Endothelial cell of umbilical vein (primary cell): ENCODE data around the gene CSF2. TPM values are rescaled to one million over a fixed set of nuclear protein-coding genes. Genes with fewer than 3 reads are reported as not detected.

Experiments
- BruUV-seq: library from RNA; stranded (reverse); fragments of 400-500 nt; replicated peaks from 2 replicates; lab custom pipeline; 2021; lab: Mats Ljungman, UMichigan
- CTCF ChIA-PET: fragments of 300-600, 350-600 bp; sonication (Branson Sonifier 250); formaldehyde crosslinking; loops from one replicate; lab custom pipeline; 2021; ENCODE audit warnings: antibody characterized with exemption, inconsistent platforms; lab: Charles Lee
- POLR2A ChIA-PET: fragments of 300-600, 350-600 bp; sonication (Branson Sonifier 250); formaldehyde crosslinking; loops from one replicate; lab custom pipeline; 2021; ENCODE audit warnings: antibody characterized with exemption, inconsistent platforms; lab: Charles Lee
- DNase-seq: peaks from one replicate; pipeline ENCODE4 v3.0.0-alpha.2; 2011; ENCODE audit warnings: low read depth, low spot score
- FAIRE-seq: peaks from 2 replicates; lab custom pipeline; 2011; peaks lifted over from hg19 to GRCh38; lab: Jason Lieb, UNC
- H2AFZ ChIP-seq: 2 replicates; pipeline ENCODE4 v1.6.0; 2012; ENCODE audit warnings: low read depth, low read length, control low read depth, inconsistent platforms
- H3K27ac ChIP-seq: 2 replicates; pipeline ENCODE4 v1.5.1; 2011; ENCODE audit warnings: low read depth, mild to moderate bottlenecking, control low read depth, low read length, moderate library complexity; ENCODE audit not compliant: insufficient read depth
- H3K27me3 ChIP-seq, 2 experiments: 2 replicates each; pipeline versions ENCODE4 v1.6.0 to v1.6.1; 2011; ENCODE audit warnings: low read length in 2 of 2, mixed read lengths in 1 of 2; ENCODE audit not compliant: control insufficient read depth in 2 of 2, insufficient read depth in 2 of 2
- H3K36me3 ChIP-seq, 2 experiments: 2 replicates in 1 of 2; 3 replicates in 1 of 2; pipeline ENCODE4 v1.5.1; 2011; ENCODE audit warnings: low read length in 2 of 2, mild to moderate bottlenecking in 1 of 2, moderate library complexity in 1 of 2; ENCODE audit not compliant: control insufficient read depth in 2 of 2, insufficient read depth in 2 of 2; ENCODE audit errors: extremely low read depth in 1 of 2
- H3K4me1 ChIP-seq: 3 replicates; pipeline ENCODE4 v1.5.1; 2011; ENCODE audit warnings: mild to moderate bottlenecking, low read length; ENCODE audit not compliant: control insufficient read depth, insufficient read depth; ENCODE audit errors: extremely low read depth
- H3K4me2 ChIP-seq: 2 replicates; pipeline ENCODE4 v1.6.1; 2011; ENCODE audit warnings: low read length, control low read depth, mixed read lengths; ENCODE audit not compliant: insufficient read depth
- H3K4me3 ChIP-seq, 3 experiments: fragments of 200-600 bp in 1 of 3; sonication (generic), shearing (Covaris generic) in 1 of 3; replicated peaks in 1 of 3; 2 replicates each; pipeline ENCODE4 v1.5.1; 2011 to 2016; ENCODE audit warnings: control low read depth in 3 of 3, low read length in 3 of 3, mild to moderate bottlenecking in 2 of 3, inconsistent platforms in 1 of 3, low read depth in 1 of 3, moderate library complexity in 1 of 3; ENCODE audit not compliant: insufficient read depth in 1 of 3
- H3K79me2 ChIP-seq: 2 replicates; pipeline ENCODE4 v1.6.0; 2012; ENCODE audit warnings: low read length, inconsistent platforms; ENCODE audit not compliant: control insufficient read depth, insufficient read depth
- H3K9ac ChIP-seq: replicated peaks from 2 replicates; pipeline ENCODE3; 2011; ENCODE audit warnings: low read length, control low read depth; ENCODE audit not compliant: insufficient read depth; ENCODE audit errors: extremely low read depth
- H3K9me1 ChIP-seq: replicated peaks from 3 replicates; pipeline ENCODE4 v1.6.0; 2011; ENCODE audit warnings: mild to moderate bottlenecking, low read length; ENCODE audit not compliant: control insufficient read depth, insufficient read depth; ENCODE audit errors: extremely low read depth
- H3K9me3 ChIP-seq: replicated peaks from 2 replicates; pipeline ENCODE4 v1.5.1; 2012; ENCODE audit warnings: low read length, inconsistent platforms; ENCODE audit not compliant: control insufficient read depth, insufficient read depth
- H4K20me1 ChIP-seq: replicated peaks from 2 replicates; pipeline ENCODE3; 2011; ENCODE audit warnings: mild to moderate bottlenecking, low read length; ENCODE audit not compliant: control insufficient read depth, insufficient read depth; ENCODE audit errors: extremely low read depth
- CTCF ChIP-seq, 2 donors: IDR thresholded peaks; 1 replicate in 1 of 2; 2 replicates in 1 of 2; pipeline ENCODE4 v1.5.1; 2011; ENCODE audit warnings: low read length in 2 of 2, mild to moderate bottlenecking in 2 of 2, moderate library complexity in 2 of 2, control low read depth in 1 of 2, inconsistent platforms in 1 of 2, low read depth in 1 of 2; ENCODE audit not compliant: insufficient read depth in 1 of 2; ENCODE audit errors: extremely low read depth in 1 of 2
- EZH2 ChIP-seq: IDR thresholded peaks from 2 replicates; pipeline ENCODE4 v1.6.1; 2012; ENCODE audit warnings: borderline replicate concordance, low read depth, mild to moderate bottlenecking, moderate library complexity, low read length, inconsistent platforms; ENCODE audit not compliant: severe bottlenecking
- FOS ChIP-seq: IDR thresholded peaks from 2 replicates; pipeline ENCODE4 v1.6.1; 2011; ENCODE audit warnings: mild to moderate bottlenecking, low read length, moderate library complexity, borderline replicate concordance; ENCODE audit not compliant: insufficient read depth
- GATA2 ChIP-seq: IDR thresholded peaks from 2 replicates; pipeline ENCODE4 v1.7.0; 2011; ENCODE audit warnings: low read depth, mild to moderate bottlenecking, moderate library complexity, mixed read lengths, low read length; ENCODE audit not compliant: insufficient read length, insufficient read depth
- JUN ChIP-seq: IDR thresholded peaks from 2 replicates; pipeline ENCODE4 v1.6.1; 2011; ENCODE audit warnings: borderline replicate concordance, low read depth; ENCODE audit not compliant: insufficient read length, insufficient read depth
- MYC ChIP-seq: IDR thresholded peaks from one replicate; pipeline ENCODE4 v1.6.1; 2011; ENCODE audit warnings: mild to moderate bottlenecking, low read depth, low read length
- POLR2A ChIP-seq: IDR thresholded peaks from 2 replicates; pipeline ENCODE4 v1.6.1; 2012; ENCODE audit warnings: low read depth, mild to moderate bottlenecking, control low read depth, low read length
- POLR2AphosphoS5 ChIP-seq: IDR thresholded peaks from 2 replicates; pipeline ENCODE4 v1.6.1; 2012; ENCODE audit warnings: low read depth, mild to moderate bottlenecking, control low read depth, low read length, moderate library complexity; ENCODE audit not compliant: insufficient read depth
- dilution Hi-C: fragments of 300-500 bp; cut with MboI; formaldehyde crosslinking; loops from one replicate; pipeline ENCODE4 v1.15.0; 2019; ENCODE audit warnings: low sequenced_read_pairs; ENCODE audit not compliant: extremely low pct_ligation_motif_present
- intact Hi-C: fragments of 100-400 bp; cut with micrococcal nuclease; formaldehyde crosslinking; loops from one replicate; pipeline ENCODE4 v1.10.0; 2022
- polyA plus RNA-seq, 4 experiments: library from polyadenylated mRNA; depleted of rRNA in 3 of 4; stranded (reverse) in 3 of 4; unstranded in 1 of 4; fragments of >200 nt; gene quantifications; 2 replicates each; pipeline versions ENCODE4 v1.2.1 to v1.2.3, GENCODE V29; 2011 to 2012; ENCODE audit warnings: missing spikeins in 1 of 4
- total RNA-seq: library from RNA; stranded (reverse); gene quantifications from 2 replicates; pipeline ENCODE4 v1.2.3, GENCODE V29; 2021
- TF ChIP-seq, protein P1 (sequence below): IDR thresholded peaks from 2 replicates; pipeline ENCODE4 v1.6.1; 2011; ENCODE audit not compliant: insufficient read depth, insufficient read length

The CSF2 gene
- total and polyA plus RNA-seq, 2 donors (not counting 3 experiments of a cell fraction or from before 2014, with no cell fraction given): not detected

DNA sequence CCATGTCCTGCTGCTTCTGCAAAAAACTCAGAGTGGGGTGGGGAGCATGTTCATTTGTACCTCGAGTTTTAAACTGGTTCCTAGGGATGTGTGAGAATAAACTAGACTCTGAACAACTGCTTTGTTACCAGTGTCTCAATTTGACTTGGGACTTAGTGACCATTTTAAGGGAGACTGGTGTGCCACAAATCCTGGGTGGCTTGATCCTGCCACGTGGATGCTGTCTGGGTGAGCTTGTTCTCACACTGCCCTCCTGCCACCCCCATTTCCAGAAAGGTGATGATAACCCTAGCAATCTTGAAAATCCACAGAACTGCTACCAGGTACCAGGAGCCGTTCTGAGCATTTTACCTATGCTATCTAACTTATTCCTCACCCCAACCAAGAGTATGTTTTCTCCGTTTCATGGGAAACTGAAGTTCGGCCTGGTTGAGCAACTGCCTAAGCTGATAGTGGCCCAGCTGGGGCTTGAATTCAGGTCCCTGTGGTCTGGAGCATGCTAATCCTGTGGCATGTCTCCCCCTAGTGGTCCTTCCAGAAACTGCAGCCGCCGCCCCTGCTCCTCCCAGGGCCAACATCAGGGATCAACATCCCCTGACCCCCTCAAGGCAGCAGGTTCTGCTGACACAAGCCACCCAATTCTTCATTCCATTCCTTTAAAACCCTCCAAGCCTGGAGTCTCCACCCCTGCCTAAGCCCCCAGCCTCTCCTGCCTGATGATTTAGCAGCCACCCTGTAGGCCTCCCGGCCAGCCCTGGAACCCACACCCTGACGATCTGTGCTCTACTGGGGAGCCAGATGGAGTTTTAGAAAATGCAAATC lies 10.3 kb upstream of the CSF2 start:
- DNase-seq: peak; percentile 48
- H3K9me3 ChIP-seq: no peaks in the 10 kb centered on the region
- H3K36me3 ChIP-seq: no peaks in the 10 kb centered on the region
- peak; percentile 94 to 98 for TF ChIP-seq CTCF (IDR thresholded peaks at IDR 0.05; ENCODE audit: extremely low read depth in 1 of 2, insufficient read depth in 1 of 2, low read depth in 1 of 2, low read length in 2 of 2)
- TF ChIP-seq MYC: no peak
- H3K27ac ChIP-seq: no peak overlapping the region
- no peak overlapping the region for H3K4me3 ChIP-seq
- dilution Hi-C loops: no loop called here
- ChIA-PET POLR2A (no interaction called here), CTCF (interaction anchor here (0.5 to 3.7 kb wide), 23 partner anchors 8 to 644 kb away, joined by 3 to 37 read pairs (median 5); partner anchors contain the start of genes CSF2 and SLC22A5)
- no peak overlapping the region for H3K4me2 ChIP-seq
- peak; percentile 81 for FAIRE-seq
- H3K9me1 ChIP-seq: no peaks in the 10 kb centered on the region
- no peaks in the 10 kb centered on the region for H4K20me1 ChIP-seq
- intact Hi-C loops: loop anchor here (1.0 to 5.0 kb wide), 4 partner anchors 252 to 640 kb away; no protein-coding TSS in a partner anchor
- H2AFZ ChIP-seq: peak overlapping the region; percentile 8
- H3K79me2 ChIP-seq: no peaks in the 10 kb centered on the region
- no TSS peak for BruUV-seq
- H3K4me1 ChIP-seq: no peaks in the 10 kb centered on the region
- H3K9ac ChIP-seq: no peak overlapping the region
- H3K27me3 ChIP-seq: no peaks in the 10 kb centered on the region

DNA sequence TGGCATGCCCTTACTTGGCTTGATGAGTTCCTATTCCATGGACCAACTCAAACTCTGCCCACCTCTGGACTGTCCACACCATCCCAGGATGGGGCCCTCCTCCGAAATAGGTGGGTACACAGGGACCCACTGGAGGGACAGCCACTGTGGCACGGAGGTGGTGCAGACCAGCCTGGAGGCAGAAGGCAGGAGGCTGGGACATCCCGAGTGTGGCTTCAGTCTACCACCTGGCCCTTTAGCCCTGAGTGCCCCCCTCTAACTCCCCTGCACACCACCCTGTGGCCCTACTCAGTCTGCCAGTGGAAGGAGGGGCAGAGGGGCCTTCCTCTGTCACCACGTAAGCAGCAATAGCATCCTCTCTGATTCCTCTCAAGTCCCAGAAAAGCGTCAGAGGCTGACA lies 9.4 kb upstream of the CSF2 start:
- Histone ChIP-seq H3K9me3 (no peaks in the 10 kb centered on the region), H3K9ac (no peak overlapping the region), H2AFZ (no peak overlapping the region), H3K27me3 (no peaks in the 10 kb centered on the region), H4K20me1 (no peaks in the 10 kb centered on the region), H3K4me1 (no peaks in the 10 kb centered on the region), H3K79me2 (no peaks in the 10 kb centered on the region), H3K36me3 (no peaks in the 10 kb centered on the region), H3K9me1 (no peaks in the 10 kb centered on the region), H3K27ac (no peak overlapping the region), H3K4me2 (no peak overlapping the region), H3K4me3 (no peak overlapping the region)
- TF ChIP-seq MYC (no peak), POLR2A (no peak), JUN (no peak), EZH2 (no peak), CTCF (IDR thresholded peaks at IDR 0.05; ENCODE audit: extremely low read depth in 1 of 2, insufficient read depth in 1 of 2, low read depth in 1 of 2, low read length in 2 of 2) (no peak), POLR2AphosphoS5 (no peak), FOS (no peak), GATA2 (no peak)
- TF ChIP-seq, protein P1, sequence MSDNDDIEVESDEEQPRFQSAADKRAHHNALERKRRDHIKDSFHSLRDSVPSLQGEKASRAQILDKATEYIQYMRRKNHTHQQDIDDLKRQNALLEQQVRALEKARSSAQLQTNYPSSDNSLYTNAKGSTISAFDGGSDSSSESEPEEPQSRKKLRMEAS: no peak
- FAIRE-seq: no peak
- dilution Hi-C loops: no loop called here
- ChIA-PET CTCF (interaction anchor here (1.0 to 3.7 kb wide), 10 partner anchors 9 to 254 kb away, joined by 3 to 32 read pairs (median 8); partner anchors contain the start of genes CSF2 and P4HA2), POLR2A (no interaction called here)
- intact Hi-C loops: loop anchor here (1.0 to 5.0 kb wide), 6 partner anchors 39 to 433 kb away; partner anchors contain the start of gene P4HA2
- no peak for DNase-seq
- no TSS peak for BruUV-seq
